ENCODE results near the gene NETO1.

Gene NETO1
- total RNA-seq = 0 to 0.14 reads per million in 2 donors

- DNase-seq = no peak
Observed at GRCh38 chr18:72867746-72868584, at the start of gene NETO1. Gene NETO1, minus strand, starts transcription at chr18:72867987. Its CDS starts 696 bp downstream, at chr18:72867291.

DNA sequence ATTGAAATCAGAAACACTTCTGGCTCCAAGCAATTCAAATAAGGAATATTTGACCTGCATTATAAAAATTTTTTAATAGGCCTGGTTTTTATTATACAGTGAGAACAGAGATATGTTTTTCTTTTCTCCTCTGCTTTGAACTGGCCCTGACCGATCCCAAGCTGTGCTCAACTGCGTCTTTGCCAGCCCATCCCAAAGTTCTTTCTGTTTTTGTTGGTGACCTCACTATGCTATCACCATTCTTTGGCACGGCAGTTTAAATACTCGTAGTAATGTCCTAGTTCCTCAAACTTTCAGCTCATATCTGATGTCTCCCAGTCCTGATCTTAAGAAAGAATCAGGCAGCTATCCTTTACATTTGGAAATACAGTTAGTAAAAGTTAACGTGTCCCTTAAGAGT, 42.3 kb upstream of the NETO1 start:
- DNase-seq = no peak

DNA sequence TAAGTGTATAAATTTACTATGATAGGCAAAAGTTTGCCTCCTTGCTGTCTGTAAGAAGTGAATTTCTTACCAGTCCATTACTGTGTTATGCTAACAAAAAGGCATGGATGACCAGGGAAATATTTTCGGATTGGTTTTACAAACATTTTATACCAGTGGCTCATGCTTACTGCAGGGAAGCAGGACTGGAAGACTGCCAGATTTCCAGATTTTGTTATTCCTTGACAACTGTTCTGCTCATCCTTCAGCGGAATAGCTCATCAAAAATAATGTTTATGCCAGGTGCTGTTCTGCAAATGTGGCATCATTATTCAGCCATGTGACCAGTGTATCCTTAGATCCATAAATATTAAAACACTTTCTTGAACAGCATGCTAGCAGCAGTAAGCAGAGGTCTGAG, 40.4 kb upstream of the NETO1 start:
- DNase-seq = no peak

DNA sequence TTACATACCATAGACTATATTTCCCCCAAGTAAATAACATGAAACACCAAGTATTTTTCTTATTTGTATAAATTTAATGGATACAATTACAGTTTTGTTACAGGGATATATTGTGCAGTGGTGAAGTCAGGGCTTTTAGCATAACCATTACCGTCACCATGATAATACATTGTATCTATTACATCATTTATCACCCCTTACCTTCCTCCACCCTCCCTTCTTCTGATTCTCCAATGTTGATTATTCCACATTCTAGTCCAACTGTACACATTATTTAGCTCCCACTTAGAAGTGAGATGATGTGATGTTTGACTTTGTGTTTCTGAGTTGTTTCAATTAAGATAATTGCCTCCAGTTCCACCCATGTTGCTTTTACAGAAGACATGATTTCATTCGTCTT, 35.2 kb upstream of the NETO1 start:
- no peak for DNase-seq

DNA sequence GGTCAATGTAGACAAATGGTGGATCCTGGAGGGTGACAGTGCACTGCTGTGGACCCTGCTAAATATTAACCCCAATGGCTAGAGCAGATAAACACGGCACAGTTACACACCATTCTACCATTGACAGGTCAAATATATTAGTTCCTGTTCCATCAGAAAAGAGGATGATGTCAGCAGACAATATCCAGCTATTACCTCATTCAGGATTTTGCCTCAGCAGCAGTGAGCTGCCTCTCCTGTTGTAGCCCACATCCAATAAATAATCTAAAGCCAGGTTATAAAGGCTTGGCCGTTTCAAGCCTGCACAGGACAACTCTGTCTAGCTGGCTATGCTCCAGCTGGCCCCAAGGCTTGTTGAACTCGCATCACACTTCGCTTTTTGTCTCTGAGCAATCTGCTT, 31.6 kb upstream of the NETO1 start:
- DNase-seq = no peak

GRCh38 chr18:72898870-72899269, 31.1 kb upstream of the NETO1 start:
- DNase-seq = no peak

- DNase-seq = no peak
Observed at GRCh38 chr18:72895548-72895947, 27.8 kb upstream of the NETO1 start.

DNA sequence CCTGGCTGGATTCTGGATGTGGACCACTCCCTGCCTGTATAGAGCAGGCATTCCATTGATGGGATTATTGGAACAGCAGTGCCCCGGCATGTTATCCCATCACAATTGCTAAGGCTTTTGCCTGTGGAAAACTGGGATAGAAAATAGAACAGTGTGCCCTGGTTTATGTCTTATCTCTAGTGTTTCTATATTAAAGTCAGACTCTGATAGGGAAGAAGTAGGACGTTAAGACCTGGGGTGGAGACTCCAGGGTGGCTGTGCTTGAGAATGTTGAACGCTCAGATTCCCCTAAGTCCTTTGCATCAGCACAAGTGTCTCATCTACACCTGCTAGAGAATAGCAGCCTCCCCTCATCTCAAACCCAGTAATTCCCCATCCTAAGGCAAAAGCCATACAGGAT, 10.8 kb upstream of the NETO1 start:
- DNase-seq = no peak

DNA sequence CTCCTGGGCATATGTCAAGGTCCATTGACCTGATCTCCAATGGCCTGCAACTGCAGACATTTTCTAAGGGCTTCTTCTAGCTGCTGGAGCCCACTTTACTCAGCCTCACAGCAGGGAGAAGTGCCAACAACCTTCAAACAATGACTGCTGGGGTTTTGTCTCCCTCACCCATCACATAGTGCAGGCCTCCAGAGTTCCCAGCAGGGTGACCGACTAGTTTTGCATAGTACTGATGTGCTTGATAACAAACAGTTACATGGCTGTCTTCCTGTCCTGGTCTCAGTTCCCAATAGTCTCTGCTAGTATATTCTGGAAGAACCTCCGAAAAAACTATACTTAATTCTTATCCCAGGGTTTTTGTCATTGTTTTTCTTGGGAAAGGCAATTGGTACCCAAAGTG, 10.4 kb upstream of the NETO1 start:
- DNase-seq = no peak

DNA sequence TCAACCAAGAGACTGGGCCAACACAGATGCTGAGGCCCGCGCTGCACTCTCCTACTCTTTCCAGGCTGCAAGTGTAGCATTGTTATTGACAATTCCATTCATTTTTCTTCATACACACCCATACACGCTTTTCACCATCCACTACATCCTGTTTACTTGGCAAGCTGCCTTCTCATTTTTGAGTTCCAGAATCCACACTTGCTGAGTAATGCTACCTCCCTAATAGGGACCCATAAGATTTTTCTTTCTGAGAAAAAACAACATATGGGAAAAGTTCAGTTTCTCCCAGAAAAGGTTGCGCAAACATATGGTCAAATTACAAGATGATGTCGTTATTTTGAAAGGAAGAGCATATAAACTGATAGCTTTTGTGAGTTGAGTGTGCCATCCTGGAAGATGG, 3.3 kb upstream of the NETO1 start:
- DNase-seq = no peak

DNA sequence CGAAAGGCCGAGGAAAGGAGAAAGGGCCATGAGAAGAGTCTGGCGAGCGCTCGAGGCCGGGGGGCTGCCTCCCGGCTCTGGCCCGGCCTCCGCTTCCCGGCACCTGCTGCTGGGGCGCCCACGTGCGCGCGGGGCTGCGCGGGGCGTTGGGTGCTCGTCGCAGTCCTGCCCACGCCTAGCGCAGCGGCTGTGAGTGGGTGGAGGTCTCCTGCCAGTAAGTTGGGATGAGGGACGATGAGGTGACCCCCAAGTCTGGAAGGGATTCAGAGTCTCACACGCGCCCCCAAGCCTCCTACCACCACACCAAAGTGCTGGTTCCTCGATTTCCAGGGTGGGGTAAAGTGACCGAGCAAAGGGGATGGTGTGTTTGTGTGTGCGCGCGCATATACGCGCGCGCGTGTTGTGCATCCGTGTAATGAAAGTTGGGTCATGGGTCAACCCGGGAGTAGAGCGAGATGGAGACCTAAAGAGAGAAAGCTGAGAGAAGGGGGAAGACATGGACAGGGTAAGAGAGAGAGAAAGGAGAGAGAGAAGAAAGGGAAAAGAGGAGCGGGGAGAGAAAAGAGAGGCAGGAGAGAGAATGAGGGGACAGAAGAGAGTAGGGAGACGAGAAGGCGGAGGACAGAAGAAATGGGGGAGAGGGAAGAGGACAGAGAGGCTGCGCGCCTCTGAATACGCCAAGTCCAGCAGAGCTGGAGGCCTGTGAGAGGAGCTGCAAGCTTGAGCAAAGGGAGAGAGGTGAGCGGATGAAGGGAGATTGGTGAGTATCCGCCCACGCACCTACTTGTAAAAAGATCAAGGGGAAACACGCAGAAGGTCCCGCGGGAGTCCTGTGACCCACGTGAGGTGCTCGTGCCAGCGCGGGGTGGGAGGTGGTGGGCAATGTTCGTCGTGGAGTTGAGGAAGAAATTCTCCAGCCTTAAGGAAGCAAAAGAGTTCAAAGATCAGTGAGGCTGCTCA, 1.7 kb upstream of the NETO1 start:
- DNase-seq = no peak

DNA sequence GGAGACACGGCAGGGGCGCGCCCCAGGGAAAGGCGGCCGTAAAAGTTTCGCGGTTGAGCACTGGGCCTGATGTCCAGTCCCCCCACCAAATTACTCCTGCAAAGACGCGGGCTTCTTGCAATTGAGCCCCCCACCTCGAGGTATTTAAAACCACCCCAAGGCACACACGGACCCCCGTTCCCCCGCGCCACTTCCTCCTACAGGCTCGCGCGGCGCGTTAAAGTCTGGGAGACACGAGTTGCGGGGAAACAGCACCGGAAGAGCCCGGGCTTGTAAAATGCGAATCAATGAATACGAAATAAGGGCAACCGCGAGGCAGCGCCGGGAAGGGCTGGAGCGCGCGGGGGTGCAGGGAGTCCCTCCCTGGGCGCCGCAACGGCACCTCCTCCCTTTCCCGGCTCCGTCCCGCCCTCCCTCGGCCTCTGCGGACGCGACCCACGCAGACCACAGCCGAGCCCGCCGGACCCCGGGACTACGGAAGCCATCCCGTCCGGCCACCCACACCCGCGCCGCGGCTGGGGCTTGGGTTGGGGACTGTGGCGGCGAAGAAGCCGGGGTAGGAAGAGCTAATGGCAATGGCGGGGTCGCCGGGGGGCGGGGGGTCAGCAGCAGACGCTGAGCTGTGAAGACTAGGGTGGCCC, 918 bp upstream of the NETO1 start:
- no peak for DNase-seq

DNA sequence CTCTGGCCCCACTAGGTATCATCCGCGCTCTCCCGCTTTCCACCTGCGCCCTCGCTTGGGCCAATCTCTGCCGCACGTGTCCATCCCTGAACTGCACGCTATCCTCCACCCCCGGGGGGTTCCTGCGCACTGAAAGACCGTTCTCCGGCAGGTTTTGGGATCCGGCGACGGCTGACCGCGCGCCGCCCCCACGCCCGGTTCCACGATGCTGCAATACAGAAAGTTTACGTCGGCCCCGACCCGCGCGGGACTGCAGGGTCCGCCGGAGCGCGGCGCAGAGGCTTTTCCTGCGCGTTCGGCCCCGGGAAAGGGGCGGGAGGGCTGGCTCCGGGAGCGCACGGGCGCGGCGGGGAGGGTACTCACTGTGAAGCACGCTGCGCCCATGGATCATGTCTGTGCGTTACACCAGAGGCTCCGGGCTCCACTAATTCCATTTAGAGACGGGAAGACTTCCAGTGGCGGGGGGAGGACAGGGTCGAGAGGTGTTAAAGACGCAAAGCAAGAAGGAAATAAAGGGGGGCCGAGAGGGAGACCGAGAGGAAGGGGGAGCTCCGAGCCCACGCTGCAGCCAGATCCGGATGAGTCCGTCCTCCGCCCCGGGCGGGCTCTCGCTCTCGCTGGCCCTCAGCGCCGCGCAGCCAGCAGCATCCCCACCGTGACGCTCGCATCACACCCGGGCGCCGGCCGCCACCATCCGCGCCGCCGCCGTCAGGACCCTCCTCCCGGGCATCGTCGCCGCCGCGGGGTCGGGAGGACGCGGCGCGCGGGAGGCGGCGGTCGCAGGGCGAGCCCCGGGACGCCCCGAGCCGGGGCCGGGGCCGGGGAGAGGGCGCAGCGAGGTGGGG, 664 bp downstream of the NETO1 start:
- DNase-seq = no peak

- no peak for DNase-seq
Observed at GRCh38 chr18:72866442-72866900, 1.3 kb downstream of the NETO1 start.

DNA sequence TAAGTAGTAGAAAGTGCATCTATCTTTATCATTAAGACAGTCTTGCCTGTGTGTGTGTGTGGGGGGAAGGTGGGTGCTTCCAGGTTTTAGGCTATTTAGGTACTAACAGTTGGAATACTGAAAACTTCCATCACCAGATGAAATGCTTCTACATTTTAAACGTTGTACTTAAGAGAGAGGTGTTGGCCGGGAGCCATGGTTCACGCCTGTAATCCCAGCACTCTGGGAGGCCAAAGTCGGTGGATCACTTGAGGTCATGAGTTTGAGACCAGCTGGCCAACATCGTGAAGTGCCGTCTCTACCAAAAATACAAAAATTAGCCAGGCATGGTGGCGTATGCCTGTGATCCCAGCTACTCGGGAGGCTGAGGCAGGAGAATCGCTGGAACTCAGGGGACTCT, 4.0 kb downstream of the NETO1 start:
- no peak for DNase-seq

DNA sequence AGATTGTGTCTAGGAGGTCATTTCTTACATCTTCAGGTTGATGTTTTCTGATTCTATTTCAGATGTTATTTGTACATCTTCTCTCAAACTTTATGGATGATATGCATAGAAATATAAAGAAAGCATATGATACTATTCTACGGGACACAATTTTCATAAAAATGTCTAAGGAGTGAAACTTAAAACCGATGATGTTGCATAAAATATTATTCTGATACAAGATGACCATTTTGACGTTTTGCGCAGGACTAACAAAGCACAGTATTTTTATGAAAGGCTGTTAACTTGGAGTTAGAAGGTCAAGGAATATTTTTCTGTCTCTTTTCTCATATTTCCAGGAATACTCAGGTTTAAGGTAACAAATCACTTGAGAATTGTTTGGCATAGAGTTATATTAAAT, 8.7 kb downstream of the NETO1 start:
- no peak for DNase-seq

- DNase-seq = no peak
Observed at GRCh38 chr18:72849671-72850070, 18.1 kb downstream of the NETO1 start.

GRCh38 chr18:72848503-72849237, 19.1 kb downstream of the NETO1 start:
- DNase-seq = no peak

DNA sequence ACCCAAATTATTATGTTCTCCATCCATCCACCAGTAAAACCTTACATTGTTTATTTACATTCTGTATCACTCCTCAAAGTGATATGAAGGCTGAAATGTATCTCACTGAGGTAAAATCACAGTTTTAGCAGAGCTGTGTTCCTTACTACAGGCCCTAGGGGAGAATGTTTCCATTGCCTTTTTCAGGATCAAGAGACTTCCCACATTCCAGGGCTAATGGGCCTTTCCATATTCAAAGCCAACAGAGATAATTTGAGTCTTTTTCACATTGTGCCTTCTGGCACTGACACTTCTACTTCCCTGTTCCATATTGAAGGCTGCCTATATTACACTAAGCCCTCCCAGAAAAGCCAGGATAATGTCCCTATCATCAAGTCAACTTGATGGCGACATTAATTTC, 20.0 kb downstream of the NETO1 start:
- no peak for DNase-seq

DNA sequence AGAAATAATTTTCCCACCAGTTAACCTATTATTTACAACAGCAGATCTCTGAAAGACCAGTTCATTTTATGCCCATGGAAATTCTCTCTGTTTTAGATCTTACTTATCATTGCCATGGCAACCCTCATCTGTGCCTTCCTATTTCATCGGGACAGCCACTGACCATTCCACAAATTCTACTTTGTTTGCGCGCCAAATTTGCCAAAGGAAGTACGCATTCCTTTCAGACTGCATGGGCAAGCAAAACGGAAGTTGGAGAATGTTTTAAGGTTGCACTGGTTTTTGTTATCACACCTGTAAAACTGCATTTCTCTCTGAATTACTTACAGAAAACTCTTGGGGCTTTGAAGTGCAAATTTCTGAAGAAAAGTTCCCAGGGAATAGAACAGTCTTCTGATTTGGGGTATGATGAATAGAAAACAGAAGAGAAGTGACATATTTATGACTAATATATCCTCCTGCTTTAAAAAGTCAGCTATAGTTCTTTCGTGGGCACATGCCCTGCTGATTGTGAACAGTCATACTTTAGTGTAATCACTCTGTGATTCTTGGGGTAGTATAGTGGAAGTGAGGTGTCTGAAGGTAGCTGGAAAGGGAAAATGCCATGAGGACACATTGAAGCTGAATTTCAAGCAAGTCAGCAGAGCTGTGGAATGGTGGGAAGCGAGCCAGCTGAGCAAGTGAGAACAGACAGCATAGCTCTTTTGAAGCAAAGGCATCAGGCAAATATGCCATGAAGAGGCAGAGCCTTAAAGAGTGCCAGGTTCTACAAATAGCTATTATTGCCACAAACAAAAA, 20.9 kb downstream of the NETO1 start:
- DNase-seq = no peak

- no peak for DNase-seq
Observed at GRCh38 chr18:72843743-72844142, 24.0 kb downstream of the NETO1 start.

Data from T-helper 9 cell (primary cell).